Activated CD4-positive, alpha-beta T cell treated with anti-CD3 and anti-CD28 coated beads, Interleukin-2, amount 10 ng/mL, durations not matched to agents 7 days and 5 days (primary cell): ENCODE measurements around the gene MLF1. TPM values are rescaled to one million over a fixed set of nuclear protein-coding genes. Genes with fewer than 3 reads are reported as not detected.

Experiments used
- CTCF ChIA-PET: fragments of 350-600 bp; sonication (Branson Sonifier 250); formaldehyde crosslinking; loops from one replicate; lab custom pipeline; 2021; ENCODE audit warnings: antibody characterized with exemption; lab: Charles Lee
- POLR2A ChIA-PET: fragments of 350-600 bp; sonication (Branson Sonifier 250); formaldehyde crosslinking; loops from one replicate; lab custom pipeline; 2021; ENCODE audit warnings: antibody characterized with exemption; lab: Charles Lee
- DNase-seq: peaks from one replicate; pipeline ENCODE4 v3.0.0-alpha.2; 2020
- H3K27ac Mint-ChIP-seq: one replicate; pipeline ENCODE4 v1.8.0; 2021; ENCODE audit warnings: mild to moderate bottlenecking, moderate library complexity, mixed read lengths
- H3K27me3 Mint-ChIP-seq: one replicate; pipeline ENCODE4 v1.8.0; 2021; ENCODE audit warnings: mixed read lengths
- H3K36me3 Mint-ChIP-seq: one replicate; pipeline ENCODE4 v1.8.0; 2021; ENCODE audit warnings: low read depth, mixed read lengths
- H3K4me1 Mint-ChIP-seq: one replicate; pipeline ENCODE4 v1.8.0; 2021; ENCODE audit warnings: mixed read lengths
- H3K4me3 Mint-ChIP-seq: one replicate; pipeline ENCODE4 v1.8.0; 2021; ENCODE audit warnings: mild to moderate bottlenecking, moderate library complexity, mixed read lengths
- H3K9me3 Mint-ChIP-seq: one replicate; pipeline ENCODE4 v1.8.0; 2021; ENCODE audit warnings: mixed read lengths
- total RNA-seq, 2 experiments: library from RNA; stranded (reverse); gene quantifications; one replicate each; pipeline ENCODE4 v1.2.3, GENCODE V29; 2021

MLF1 gene
- total RNA-seq, 2 experiments from 2014 or later: 0.79 to 0.87 TPM

GRCh38 chr3:158617982-158618875, 47.2 kb downstream of the MLF1 start:
- Mint-ChIP-seq H3K27me3 (peaks cover 6% of the 10 kb centered on the region), H3K4me3 (no peak overlapping the region), H3K9me3 (peaks cover 19% of the 10 kb centered on the region), H3K4me1 (no peaks in the 10 kb centered on the region), H3K36me3 (no peaks in the 10 kb centered on the region), H3K27ac (no peak overlapping the region)
- DNase-seq: no peak
- ChIA-PET CTCF (no interaction called here), POLR2A (no interaction called here)

- DNase-seq: no peak
- no peak overlapping the region for H3K27ac Mint-ChIP-seq
- CTCF ChIA-PET: interaction anchor here (1.2 kb wide), 1 partner anchor 19 kb away, joined by 3 read pairs; no protein-coding TSS in a partner anchor
- H3K27me3 Mint-ChIP-seq: peaks cover 3% of the 10 kb centered on the region
- no peaks in the 10 kb centered on the region for H3K36me3 Mint-ChIP-seq
- H3K4me1 Mint-ChIP-seq: no peaks in the 10 kb centered on the region
- POLR2A ChIA-PET: no interaction called here
- H3K9me3 Mint-ChIP-seq: peaks cover 3% of the 10 kb centered on the region
- no peak overlapping the region for H3K4me3 Mint-ChIP-seq
These were observed 54.9 kb downstream of the MLF1 start for GRCh38 chr3:158625881-158626280.

- POLR2A ChIA-PET: no interaction called here
- no peak overlapping the region for H3K27ac Mint-ChIP-seq
- H3K27me3 Mint-ChIP-seq: peaks cover 5% of the 10 kb centered on the region
- no peak for DNase-seq
- peaks cover 2% of the 10 kb centered on the region for H3K4me1 Mint-ChIP-seq
- H3K4me3 Mint-ChIP-seq: no peak overlapping the region
- H3K9me3 Mint-ChIP-seq: peaks cover 2% of the 10 kb centered on the region
- no peaks in the 10 kb centered on the region for H3K36me3 Mint-ChIP-seq
- CTCF ChIA-PET: interaction anchor here (1.2 kb wide), 1 partner anchor 12 kb away, joined by 3 read pairs; the partner anchor contains the start of gene GFM1
These were observed 61.0 kb downstream of the MLF1 start for GRCh38 chr3:158631981-158632380.

DNA sequence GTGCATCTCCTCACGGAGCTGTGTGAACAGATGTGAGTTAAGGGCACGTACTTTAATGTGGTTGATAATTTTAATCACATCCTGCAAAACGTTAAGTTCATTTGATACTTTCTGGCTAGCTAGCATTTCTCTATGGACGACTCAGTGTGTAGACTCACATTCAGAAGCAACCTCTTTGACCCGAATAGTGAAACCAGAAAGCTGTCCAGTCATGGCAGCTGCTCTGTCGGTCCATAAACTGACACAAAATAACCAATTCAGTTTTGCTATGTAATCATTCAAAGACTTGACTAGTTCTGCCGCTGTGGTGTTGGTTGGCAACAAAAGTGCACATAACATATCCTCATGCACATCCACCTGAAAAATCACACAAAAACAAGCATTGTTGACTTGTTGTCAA, 69.7 kb downstream of the MLF1 start:
- ChIA-PET POLR2A (no interaction called here), CTCF (no interaction called here)
- H3K27me3 Mint-ChIP-seq: peaks cover 2% of the 10 kb centered on the region
- DNase-seq: no peak
- H3K4me1 Mint-ChIP-seq: peaks cover 14% of the 10 kb centered on the region
- no peak overlapping the region for H3K4me3 Mint-ChIP-seq
- no peak overlapping the region for H3K27ac Mint-ChIP-seq
- peaks cover 3% of the 10 kb centered on the region for H3K36me3 Mint-ChIP-seq
- peaks cover 2% of the 10 kb centered on the region for H3K9me3 Mint-ChIP-seq

- Mint-ChIP-seq H3K4me3 (no peak overlapping the region), H3K9me3 (no peaks in the 10 kb centered on the region), H3K36me3 (peaks cover 11% of the 10 kb centered on the region), H3K27ac (no peak overlapping the region), H3K27me3 (no peaks in the 10 kb centered on the region), H3K4me1 (peaks cover 23% of the 10 kb centered on the region)
- ChIA-PET CTCF (no interaction called here), POLR2A (no interaction called here)
- DNase-seq: no peak
These were observed 71.0 kb downstream of the MLF1 start for GRCh38 chr3:158642005-158642404.

DNA sequence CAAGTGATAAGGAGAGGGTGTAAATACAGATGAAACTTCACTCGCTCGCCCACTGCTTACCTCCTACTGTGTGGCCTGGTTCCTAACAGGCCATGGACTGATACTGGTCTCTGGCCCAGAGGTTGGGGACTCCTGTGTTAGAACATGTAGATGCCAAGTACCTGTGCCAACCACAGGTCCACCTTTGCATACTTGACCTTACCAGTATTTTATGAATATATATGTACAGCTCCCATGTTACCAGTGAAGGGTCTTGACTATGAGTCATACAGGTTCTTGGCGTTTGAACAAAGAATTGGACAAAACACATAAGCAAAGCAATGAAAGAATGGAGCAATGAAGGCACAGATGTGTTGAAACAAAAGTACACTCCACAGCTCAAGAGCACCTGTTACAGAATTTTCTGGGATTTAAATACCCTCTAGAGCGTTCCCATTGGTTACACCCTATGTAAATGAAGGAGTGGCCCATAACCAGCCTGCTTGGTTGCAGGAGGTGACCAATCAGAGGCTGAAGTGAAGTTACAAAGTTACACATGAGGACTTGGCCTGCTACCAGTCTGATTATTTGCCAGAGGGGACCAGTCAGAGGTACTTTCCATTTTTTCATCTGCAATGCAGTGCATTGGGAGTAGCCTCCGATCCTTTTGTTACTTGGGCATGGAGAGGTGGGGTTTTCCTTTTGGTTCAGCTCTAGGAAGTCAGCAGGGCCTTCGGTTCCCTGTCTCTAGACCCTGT, 71.6 kb downstream of the MLF1 start:
- POLR2A ChIA-PET: no interaction called here
- Mint-ChIP-seq H3K4me1 (peaks cover 26% of the 10 kb centered on the region), H3K27me3 (no peaks in the 10 kb centered on the region), H3K27ac (no peak overlapping the region), H3K9me3 (no peaks in the 10 kb centered on the region), H3K36me3 (peaks cover 14% of the 10 kb centered on the region), H3K4me3 (no peak overlapping the region)
- CTCF ChIA-PET: no interaction called here
- no peak for DNase-seq

- H3K36me3 Mint-ChIP-seq: peaks cover 26% of the 10 kb centered on the region
- DNase-seq: peak; percentile 92
- peak within 1 kb of the TSS; percentile 89 for H3K27ac Mint-ChIP-seq
- H3K27me3 Mint-ChIP-seq: no peaks in the 10 kb centered on the region
- H3K4me1 Mint-ChIP-seq: peaks cover 31% of the 10 kb centered on the region
- H3K9me3 Mint-ChIP-seq: no peaks in the 10 kb centered on the region
- POLR2A ChIA-PET: interaction anchor here (0.6 to 0.9 kb wide), 2 partner anchors 15 to 1388 kb away, joined by 4 to 5 read pairs; no protein-coding TSS in a partner anchor
- H3K4me3 Mint-ChIP-seq: peak within 1 kb of the TSS; percentile 93
- CTCF ChIA-PET: interaction anchor here (0.6 to 3.4 kb wide), 21 partner anchors 9 to 636 kb away, joined by 3 to 32 read pairs (median 4); no protein-coding TSS in a partner anchor
These were observed 73.4 kb downstream of the MLF1 start, which contains the start of gene GFM1 for GRCh38 chr3:158644345-158644908. Gene GFM1 (plus strand): TSS chr3:158644527. CDS start chr3:158644635, 108 bp downstream.

DNA sequence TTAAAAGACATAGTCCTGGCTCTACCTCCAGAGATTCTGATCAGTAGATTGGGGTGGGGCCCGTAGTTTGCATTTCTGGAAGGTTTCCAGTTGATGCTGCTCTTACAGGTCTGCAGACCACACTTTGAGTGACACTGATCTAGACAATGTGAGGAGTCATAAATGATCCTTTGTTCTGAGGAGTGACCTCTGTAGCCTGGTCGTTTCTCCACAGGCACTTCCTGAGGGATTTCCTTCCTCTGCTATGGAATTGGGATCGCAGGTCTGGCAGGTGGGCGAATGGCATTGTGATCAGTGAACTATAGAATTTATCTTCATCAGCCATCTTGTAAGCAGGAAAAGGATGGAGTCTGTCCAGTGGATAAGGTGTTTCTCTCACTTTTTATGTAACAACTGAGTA, 78.8 kb downstream of the MLF1 start:
- no peak overlapping the region for H3K4me3 Mint-ChIP-seq
- H3K36me3 Mint-ChIP-seq: peaks cover 39% of the 10 kb centered on the region
- H3K9me3 Mint-ChIP-seq: no peaks in the 10 kb centered on the region
- POLR2A ChIA-PET: no interaction called here
- no peak for DNase-seq
- H3K27me3 Mint-ChIP-seq: no peaks in the 10 kb centered on the region
- CTCF ChIA-PET: no interaction called here
- H3K27ac Mint-ChIP-seq: no peak overlapping the region
- H3K4me1 Mint-ChIP-seq: peaks cover 24% of the 10 kb centered on the region

- no peak overlapping the region for H3K27ac Mint-ChIP-seq
These were observed 80.2 kb downstream of the MLF1 start for GRCh38 chr3:158651192-158651591.

DNA sequence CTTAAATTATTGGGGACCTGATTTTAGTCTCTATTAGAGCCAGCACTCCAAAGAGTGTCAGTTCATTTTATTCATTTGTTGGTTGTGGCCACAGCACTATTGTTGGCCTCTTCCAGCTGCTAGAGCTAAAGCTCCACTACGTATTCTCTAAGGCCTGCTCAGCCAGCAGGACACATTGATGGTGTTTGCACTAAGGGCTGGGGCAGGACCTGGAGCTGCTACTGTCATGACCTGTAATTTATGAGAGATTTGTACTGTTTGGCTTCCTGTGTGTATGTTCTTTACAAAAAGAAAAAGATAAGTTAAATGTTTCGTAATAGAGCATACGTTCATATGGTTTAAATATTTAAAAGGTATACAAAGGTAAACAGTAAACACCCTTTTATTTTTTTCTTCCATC, 81.5 kb downstream of the MLF1 start:
- Mint-ChIP-seq H3K4me1 (peaks cover 5% of the 10 kb centered on the region), H3K27me3 (no peaks in the 10 kb centered on the region), H3K9me3 (no peaks in the 10 kb centered on the region), H3K27ac (no peak overlapping the region), H3K36me3 (peaks cover 33% of the 10 kb centered on the region), H3K4me3 (no peak overlapping the region)
- ChIA-PET POLR2A (no interaction called here), CTCF (interaction anchor here (0.6 to 3.5 kb wide), 3 partner anchors 8 to 139 kb away, joined by 3 to 17 read pairs (median 4); partner anchors contain the start of gene GFM1)
- DNase-seq: no peak

More at GRCh38 chr3:158651192-158651591, 80.2 kb downstream of the MLF1 start:
- Mint-ChIP-seq H3K9me3 (no peaks in the 10 kb centered on the region), H3K27me3 (no peaks in the 10 kb centered on the region), H3K36me3 (peaks cover 38% of the 10 kb centered on the region), H3K4me3 (no peak overlapping the region), H3K4me1 (peaks cover 13% of the 10 kb centered on the region)
- ChIA-PET POLR2A (interaction anchor here (0.6 kb wide), 1 partner anchor 1773 kb away, joined by 3 read pairs; no protein-coding TSS in a partner anchor), CTCF (interaction anchor here (0.6 to 1.6 kb wide), 2 partner anchors 71 to 140 kb away, joined by 3 to 4 read pairs; no protein-coding TSS in a partner anchor)
- no peak for DNase-seq
